Progenitor cell of endocrine pancreas (in vitro differentiated cells): ENCODE measurements around the gene DOCK1. TPM values are rescaled to one million over a fixed set of nuclear protein-coding genes. Genes with fewer than 3 reads are reported as not detected.

Experiments
- DNase-seq: peaks from one replicate; pipeline ENCODE4 v3.0.0; 2021; ENCODE audit warnings: low spot score; ENCODE audit not compliant: unreplicated experiment
- H3K27ac Mint-ChIP-seq: 2 replicates; pipeline ENCODE4 v1.8.0; 2021; ENCODE audit warnings: mild to moderate bottlenecking, moderate library complexity, mixed read lengths
- H3K27me3 Mint-ChIP-seq: 2 replicates; pipeline ENCODE4 v1.8.0; 2021; ENCODE audit warnings: mixed read lengths
- H3K36me3 Mint-ChIP-seq: 2 replicates; pipeline ENCODE4 v1.8.0; 2022; ENCODE audit warnings: mixed read lengths; ENCODE audit not compliant: insufficient read depth
- H3K4me1 Mint-ChIP-seq: 2 replicates; pipeline ENCODE4 v1.8.0; 2021; ENCODE audit warnings: low read depth, mixed read lengths
- H3K4me3 Mint-ChIP-seq: 2 replicates; pipeline ENCODE4 v1.8.0; 2021; ENCODE audit warnings: low read depth, mild to moderate bottlenecking, moderate library complexity, mixed read lengths
- H3K9me3 Mint-ChIP-seq: 2 replicates; pipeline ENCODE4 v1.8.0; 2021; ENCODE audit warnings: low read depth, mixed read lengths
- total RNA-seq: library from RNA; stranded (reverse); gene quantifications from 2 replicates; pipeline ENCODE4 v1.2.1, GENCODE V29; 2021
- TF ChIP-seq, protein P1 (sequence below): fragments of 200-600 bp; sonication (generic); IDR thresholded peaks from one replicate; pipeline ENCODE4 v1.5.0; 2021; ENCODE audit warnings: antibody characterized with exemption, mild to moderate bottlenecking; ENCODE audit not compliant: unreplicated experiment

Gene DOCK1
- total RNA-seq, 1 donor from 2014 or later, result 77.8 TPM

DNA sequence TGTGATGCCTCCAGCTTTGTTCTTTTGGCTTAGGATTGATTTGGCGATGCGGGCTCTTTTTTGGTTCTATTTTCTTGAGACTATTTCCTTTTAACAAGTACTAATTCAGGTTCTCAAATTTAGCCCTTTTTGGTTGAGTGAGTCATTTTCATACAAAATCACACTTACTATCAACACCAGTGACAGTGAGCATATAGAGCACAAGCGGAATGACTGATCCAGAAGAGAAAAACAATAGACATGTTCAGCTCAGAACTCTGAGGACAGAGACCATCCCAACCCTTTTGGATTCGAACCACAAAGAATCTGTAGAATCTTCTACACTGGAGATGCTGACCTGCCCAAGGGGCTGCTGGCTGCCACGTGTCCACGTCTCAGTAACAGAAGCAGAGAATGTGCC, 347.6 kb downstream of the DOCK1 start:
- H3K4me1 Mint-ChIP-seq, result no peaks in the 10 kb centered on the region
- no peak overlapping the region for H3K27ac Mint-ChIP-seq
- H3K36me3 Mint-ChIP-seq, result peaks cover 29% of the 10 kb centered on the region
- H3K27me3 Mint-ChIP-seq, result no peaks in the 10 kb centered on the region
- TF ChIP-seq, protein P1, sequence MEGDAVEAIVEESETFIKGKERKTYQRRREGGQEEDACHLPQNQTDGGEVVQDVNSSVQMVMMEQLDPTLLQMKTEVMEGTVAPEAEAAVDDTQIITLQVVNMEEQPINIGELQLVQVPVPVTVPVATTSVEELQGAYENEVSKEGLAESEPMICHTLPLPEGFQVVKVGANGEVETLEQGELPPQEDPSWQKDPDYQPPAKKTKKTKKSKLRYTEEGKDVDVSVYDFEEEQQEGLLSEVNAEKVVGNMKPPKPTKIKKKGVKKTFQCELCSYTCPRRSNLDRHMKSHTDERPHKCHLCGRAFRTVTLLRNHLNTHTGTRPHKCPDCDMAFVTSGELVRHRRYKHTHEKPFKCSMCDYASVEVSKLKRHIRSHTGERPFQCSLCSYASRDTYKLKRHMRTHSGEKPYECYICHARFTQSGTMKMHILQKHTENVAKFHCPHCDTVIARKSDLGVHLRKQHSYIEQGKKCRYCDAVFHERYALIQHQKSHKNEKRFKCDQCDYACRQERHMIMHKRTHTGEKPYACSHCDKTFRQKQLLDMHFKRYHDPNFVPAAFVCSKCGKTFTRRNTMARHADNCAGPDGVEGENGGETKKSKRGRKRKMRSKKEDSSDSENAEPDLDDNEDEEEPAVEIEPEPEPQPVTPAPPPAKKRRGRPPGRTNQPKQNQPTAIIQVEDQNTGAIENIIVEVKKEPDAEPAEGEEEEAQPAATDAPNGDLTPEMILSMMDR, result no peak
- no peak overlapping the region for H3K4me3 Mint-ChIP-seq
- H3K9me3 Mint-ChIP-seq, result no peaks in the 10 kb centered on the region
- no peak for DNase-seq

DNA sequence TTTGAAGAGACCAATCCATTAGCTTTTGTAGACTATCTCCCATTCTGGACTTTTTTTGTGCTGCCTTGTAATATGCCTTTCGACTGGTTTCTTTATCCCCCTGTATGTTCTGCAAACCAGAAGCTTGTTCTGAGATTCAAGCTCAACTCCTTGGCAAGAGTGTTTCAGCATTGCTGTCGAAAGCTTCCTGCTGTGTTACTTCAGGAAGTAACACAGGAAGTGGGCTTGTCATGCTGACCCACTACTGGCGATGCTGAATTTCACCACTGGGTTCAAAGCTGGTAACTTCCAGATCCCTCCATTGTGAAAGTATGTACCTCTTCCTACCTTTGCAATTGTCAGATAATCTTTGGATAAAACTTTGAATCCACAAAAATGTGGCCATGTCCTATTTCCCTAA, 349.0 kb downstream of the DOCK1 start:
- no peak for DNase-seq
- no peaks in the 10 kb centered on the region for H3K4me1 Mint-ChIP-seq
- H3K36me3 Mint-ChIP-seq, result peaks cover 22% of the 10 kb centered on the region
- no peak overlapping the region for H3K27ac Mint-ChIP-seq
- TF ChIP-seq, protein P1, result no peak
- no peaks in the 10 kb centered on the region for H3K9me3 Mint-ChIP-seq
- no peaks in the 10 kb centered on the region for H3K27me3 Mint-ChIP-seq
- H3K4me3 Mint-ChIP-seq, result no peak overlapping the region

DNA sequence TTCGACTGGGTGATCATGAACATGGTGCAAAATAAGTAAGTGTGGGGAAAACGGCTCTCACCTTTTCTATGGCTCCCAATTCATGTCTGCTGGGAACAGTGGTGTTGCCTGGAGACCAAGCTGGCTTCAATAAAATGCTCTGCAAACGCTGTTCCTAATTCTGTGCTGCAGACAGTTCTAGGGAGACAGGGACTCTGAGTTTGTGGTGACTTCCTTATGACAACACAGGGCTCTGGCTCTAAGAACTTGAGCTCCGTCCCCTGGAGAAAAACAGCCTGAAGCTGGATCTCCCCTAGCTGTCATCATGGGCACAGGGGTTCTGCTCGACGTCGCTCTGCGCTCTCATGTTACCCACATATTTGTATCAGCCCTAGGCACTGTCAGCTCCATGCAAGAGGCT, 352.2 kb downstream of the DOCK1 start:
- Mint-ChIP-seq H3K4me3 (no peak overlapping the region), H3K9me3 (peaks cover 10% of the 10 kb centered on the region), H3K36me3 (peaks cover 26% of the 10 kb centered on the region), H3K27me3 (no peaks in the 10 kb centered on the region), H3K27ac (no peak overlapping the region), H3K4me1 (no peaks in the 10 kb centered on the region)
- TF ChIP-seq, protein P1, result no peak
- DNase-seq, result no peak

DNA sequence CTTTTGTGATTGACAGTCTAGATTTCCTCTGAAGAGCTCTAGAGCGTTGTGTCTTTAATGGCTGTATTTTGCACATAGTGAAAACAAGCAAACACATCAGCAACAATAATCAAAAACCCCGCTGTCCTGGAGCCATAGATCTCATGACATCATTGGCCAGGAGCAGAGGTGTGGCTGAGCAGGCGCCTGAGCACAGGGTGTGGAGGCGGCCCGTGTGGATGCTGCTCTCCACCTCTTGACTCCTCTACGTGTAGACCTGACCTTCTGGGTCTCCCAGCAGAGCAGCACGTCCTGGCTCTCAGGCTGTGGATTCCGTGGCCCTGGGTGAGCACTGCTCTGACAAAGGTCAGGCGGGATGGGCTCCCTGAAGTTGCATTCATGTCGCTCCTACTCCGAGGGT, 354.1 kb downstream of the DOCK1 start:
- H3K27ac Mint-ChIP-seq, result no peak overlapping the region
- no peak overlapping the region for H3K4me3 Mint-ChIP-seq
- H3K4me1 Mint-ChIP-seq, result no peaks in the 10 kb centered on the region
- no peaks in the 10 kb centered on the region for H3K27me3 Mint-ChIP-seq
- TF ChIP-seq, protein P1, result no peak
- peaks cover 10% of the 10 kb centered on the region for H3K9me3 Mint-ChIP-seq
- H3K36me3 Mint-ChIP-seq, result peaks cover 14% of the 10 kb centered on the region
- DNase-seq, result no peak

- H3K4me3 Mint-ChIP-seq, result no peak overlapping the region
- H3K36me3 Mint-ChIP-seq, result peaks cover 14% of the 10 kb centered on the region
- H3K9me3 Mint-ChIP-seq, result peaks cover 10% of the 10 kb centered on the region
- no peak for DNase-seq
- H3K27ac Mint-ChIP-seq, result no peak overlapping the region
- H3K27me3 Mint-ChIP-seq, result no peaks in the 10 kb centered on the region
- TF ChIP-seq, protein P1, result no peak
- H3K4me1 Mint-ChIP-seq, result no peaks in the 10 kb centered on the region
These were observed 357.4 kb downstream of the DOCK1 start for GRCh38 chr10:127262606-127263005.
